ENCODE results near the gene SMG5.

Gene SMG5

GRCh38 chr1:156286061-156286460 is 3.4 kb upstream of the SMG5 start:
- Histone ChIP-seq H3K23ac (ENCODE audit: low read depth, low read length, poor library complexity) (no peak overlapping the region), H4K8ac (ENCODE audit: low read depth, low read length) (no peak overlapping the region), H3K14ac (ENCODE audit: low read length) (no peak overlapping the region), H2BK12ac (ENCODE audit: low read length) (no peak overlapping the region), H3K4me2 (ENCODE audit: insufficient read depth, low read length, poor library complexity, severe bottlenecking) (no peak overlapping the region), H2BK120ac (ENCODE audit: low read depth, low read length) (no peak overlapping the region), H3K9ac (ENCODE audit: low read depth, low read length, poor library complexity) (no peak overlapping the region), H2BK5ac (ENCODE audit: low read length) (no peak overlapping the region), H3K18ac (ENCODE audit: low read length) (no peak overlapping the region), H3K9me3 (replicated peaks in 1 of 2; ENCODE audit: control insufficient read depth in 2 of 2, insufficient read depth in 1 of 2, low read depth in 1 of 2, low read length in 2 of 2) (no peaks in the 10 kb centered on the region), H2AK5ac (ENCODE audit: low read depth, low read length) (no peak overlapping the region), H3K27ac (replicated peaks; ENCODE audit: low read length) (no peak overlapping the region), H3K4me3 (ENCODE audit: low read length in 2 of 2) (no peak overlapping the region), H3K27me3 (ENCODE audit: control insufficient read depth in 3 of 3, insufficient read depth in 3 of 3, low read depth in 1 of 3, low read length in 3 of 3) (no peaks in the 10 kb centered on the region), H2BK15ac (ENCODE audit: low read length) (no peak overlapping the region), H4K91ac (ENCODE audit: low read depth, low read length, poor library complexity) (no peak overlapping the region), H3K36me3 (replicated peaks in 1 of 2; ENCODE audit: control insufficient read depth in 2 of 2, insufficient read depth in 2 of 2, low read length in 2 of 2) (peaks cover 0 to 4% of the 10 kb centered on the region in 2 donors), H2AFZ (ENCODE audit: low read length) (no peak overlapping the region), H3K4me1 (ENCODE audit: control insufficient read depth in 2 of 2, insufficient read depth in 1 of 2, low read depth in 1 of 2, low read length in 2 of 2) (peaks cover 9 to 11% of the 10 kb centered on the region in 2 donors), H3K4ac (ENCODE audit: low read length) (no peak overlapping the region), H3K79me1 (ENCODE audit: low read depth, low read length) (peaks cover 3% of the 10 kb centered on the region)
- no peak for DNase-seq (ENCODE audit: low spot score)
- WGBS, 2 donors (ENCODE audit: extremely low coverage in 2 of 2, insufficient read length in 2 of 2, insufficient replicate concordance in 1 of 2): no CpG with 5 or more reads among the region's 8 CpGs

GRCh38 chr1:156285437-156285836 is 2.8 kb upstream of the SMG5 start:
- Histone ChIP-seq H2BK120ac (ENCODE audit: low read depth, low read length) (no peak overlapping the region), H2AFZ (ENCODE audit: low read length) (no peak overlapping the region), H2AK5ac (ENCODE audit: low read depth, low read length) (no peak overlapping the region), H3K27ac (replicated peaks; ENCODE audit: low read length) (no peak overlapping the region), H4K91ac (ENCODE audit: low read depth, low read length, poor library complexity) (no peak overlapping the region), H3K9ac (ENCODE audit: low read depth, low read length, poor library complexity) (peak overlapping the region; percentile 31), H3K14ac (ENCODE audit: low read length) (no peak overlapping the region), H2BK12ac (ENCODE audit: low read length) (no peak overlapping the region), H3K18ac (ENCODE audit: low read length) (no peak overlapping the region), H3K4ac (ENCODE audit: low read length) (no peak overlapping the region), H3K23ac (ENCODE audit: low read depth, low read length, poor library complexity) (no peak overlapping the region), H3K27me3 (ENCODE audit: control insufficient read depth in 3 of 3, insufficient read depth in 3 of 3, low read depth in 1 of 3, low read length in 3 of 3) (no peaks in the 10 kb centered on the region), H3K4me3 (ENCODE audit: low read length in 2 of 2) (no peak overlapping the region), H3K36me3 (replicated peaks in 1 of 2; ENCODE audit: control insufficient read depth in 2 of 2, insufficient read depth in 2 of 2, low read length in 2 of 2) (peaks cover 0 to 6% of the 10 kb centered on the region in 2 donors), H2BK5ac (ENCODE audit: low read length) (no peak overlapping the region), H3K9me3 (replicated peaks in 1 of 2; ENCODE audit: control insufficient read depth in 2 of 2, insufficient read depth in 1 of 2, low read depth in 1 of 2, low read length in 2 of 2) (no peaks in the 10 kb centered on the region), H2BK15ac (ENCODE audit: low read length) (no peak overlapping the region), H3K4me2 (ENCODE audit: insufficient read depth, low read length, poor library complexity, severe bottlenecking) (no peak overlapping the region), H3K4me1 (ENCODE audit: control insufficient read depth in 2 of 2, insufficient read depth in 1 of 2, low read depth in 1 of 2, low read length in 2 of 2) (peaks cover 11 to 12% of the 10 kb centered on the region in 2 donors), H4K8ac (ENCODE audit: low read depth, low read length) (no peak overlapping the region), H3K79me1 (ENCODE audit: low read depth, low read length) (peaks cover 4% of the 10 kb centered on the region)
- DNase-seq (ENCODE audit: low spot score): no peak
- no CpG with 5 or more reads among the region's 21 CpGs for WGBS, 2 donors (ENCODE audit: extremely low coverage in 2 of 2, insufficient read length in 2 of 2, insufficient replicate concordance in 1 of 2)

DNA sequence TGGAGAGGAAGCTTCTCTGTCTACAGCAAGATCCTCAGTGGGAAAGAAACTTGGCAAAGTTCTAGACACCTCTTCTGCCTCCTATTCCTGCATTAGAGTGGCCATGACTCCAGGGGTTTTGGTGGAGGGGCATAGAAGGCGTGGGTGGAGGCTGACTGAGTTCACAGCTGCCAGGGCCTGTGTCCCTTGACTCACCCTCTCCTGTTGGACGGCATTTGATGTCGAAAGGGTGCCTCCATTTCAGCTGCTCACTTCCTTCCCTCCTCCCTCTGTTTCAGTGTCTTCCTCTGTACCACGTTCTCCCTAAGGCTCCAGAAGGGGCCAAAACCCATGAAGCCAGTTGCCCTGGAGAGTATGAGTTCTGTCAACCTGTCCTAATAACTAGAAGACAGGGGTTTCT is 2.1 kb upstream of the SMG5 start:
- Histone ChIP-seq H3K18ac (ENCODE audit: low read length) (no peak overlapping the region), H2BK5ac (ENCODE audit: low read length) (no peak overlapping the region), H2BK12ac (ENCODE audit: low read length) (no peak overlapping the region), H3K79me1 (ENCODE audit: low read depth, low read length) (peaks cover 4% of the 10 kb centered on the region), H3K4me3 (ENCODE audit: low read length in 2 of 2) (peak overlapping the region in 1 of 2 donors; percentile 23), H4K91ac (ENCODE audit: low read depth, low read length, poor library complexity) (no peak overlapping the region), H3K9ac (ENCODE audit: low read depth, low read length, poor library complexity) (no peak overlapping the region), H3K4ac (ENCODE audit: low read length) (no peak overlapping the region), H3K27ac (replicated peaks; ENCODE audit: low read length) (no peak overlapping the region), H3K27me3 (ENCODE audit: control insufficient read depth in 3 of 3, insufficient read depth in 3 of 3, low read depth in 1 of 3, low read length in 3 of 3) (no peaks in the 10 kb centered on the region), H3K36me3 (replicated peaks in 1 of 2; ENCODE audit: control insufficient read depth in 2 of 2, insufficient read depth in 2 of 2, low read length in 2 of 2) (peaks cover 4 to 13% of the 10 kb centered on the region in 2 donors), H3K23ac (ENCODE audit: low read depth, low read length, poor library complexity) (no peak overlapping the region), H2BK120ac (ENCODE audit: low read depth, low read length) (no peak overlapping the region), H2BK15ac (ENCODE audit: low read length) (no peak overlapping the region), H3K9me3 (replicated peaks in 1 of 2; ENCODE audit: control insufficient read depth in 2 of 2, insufficient read depth in 1 of 2, low read depth in 1 of 2, low read length in 2 of 2) (no peaks in the 10 kb centered on the region), H3K4me1 (ENCODE audit: control insufficient read depth in 2 of 2, insufficient read depth in 1 of 2, low read depth in 1 of 2, low read length in 2 of 2) (peaks cover 11 to 12% of the 10 kb centered on the region in 2 donors), H2AFZ (ENCODE audit: low read length) (no peak overlapping the region), H3K14ac (ENCODE audit: low read length) (no peak overlapping the region), H2AK5ac (ENCODE audit: low read depth, low read length) (no peak overlapping the region), H3K4me2 (ENCODE audit: insufficient read depth, low read length, poor library complexity, severe bottlenecking) (no peak overlapping the region), H4K8ac (ENCODE audit: low read depth, low read length) (no peak overlapping the region)
- no peak for DNase-seq (ENCODE audit: low spot score)
- no CpG with 5 or more reads among the region's 4 CpGs for WGBS, 2 donors (ENCODE audit: extremely low coverage in 2 of 2, insufficient read length in 2 of 2, insufficient replicate concordance in 1 of 2)

DNA sequence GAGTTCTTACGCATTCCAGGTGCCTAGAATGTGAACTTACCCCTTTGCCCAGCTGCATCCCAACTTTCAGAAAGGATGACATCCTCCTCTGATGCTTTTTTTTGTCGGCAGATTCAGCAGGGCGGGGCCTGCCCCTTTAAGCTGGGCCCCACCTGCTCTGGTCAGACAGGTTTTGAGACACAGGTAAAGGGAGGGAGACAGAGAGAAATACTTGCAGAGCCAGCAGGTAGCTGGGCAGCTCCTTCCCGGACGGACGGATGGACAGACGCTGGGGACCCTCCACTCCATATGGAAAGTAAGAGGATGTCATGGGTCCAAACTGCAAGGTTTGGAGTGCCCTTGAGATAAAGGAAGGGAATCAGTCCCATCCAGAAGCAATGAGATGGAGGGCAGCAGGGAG is 1.5 kb upstream of the SMG5 start, which contains the start of gene TMEM79:
TMEM79 (plus strand) TSS at position 214 of the 400 bp plus-strand sequence. CDS start 902 bp downstream, outside the sequence.
- Histone ChIP-seq H3K4me2 (ENCODE audit: insufficient read depth, low read length, poor library complexity, severe bottlenecking) (peak within 1 kb of the TSS; percentile 45), H3K4ac (ENCODE audit: low read length) (no peak within 1 kb of the TSS), H2AK5ac (ENCODE audit: low read depth, low read length) (no peak within 1 kb of the TSS), H3K9ac (ENCODE audit: low read depth, low read length, poor library complexity) (no peak within 1 kb of the TSS), H3K27ac (replicated peaks; ENCODE audit: low read length) (no peak within 1 kb of the TSS), H2BK120ac (ENCODE audit: low read depth, low read length) (no peak within 1 kb of the TSS), H4K91ac (ENCODE audit: low read depth, low read length, poor library complexity) (no peak within 1 kb of the TSS), H2BK15ac (ENCODE audit: low read length) (no peak within 1 kb of the TSS), H3K79me1 (ENCODE audit: low read depth, low read length) (peaks cover 4% of the 10 kb centered on the region), H2BK5ac (ENCODE audit: low read length) (no peak within 1 kb of the TSS), H2BK12ac (ENCODE audit: low read length) (no peak within 1 kb of the TSS), H3K27me3 (ENCODE audit: control insufficient read depth in 3 of 3, insufficient read depth in 3 of 3, low read depth in 1 of 3, low read length in 3 of 3) (no peaks in the 10 kb centered on the region), H2AFZ (ENCODE audit: low read length) (peak within 1 kb of the TSS; percentile 96), H3K18ac (ENCODE audit: low read length) (no peak within 1 kb of the TSS), H3K36me3 (replicated peaks in 1 of 2; ENCODE audit: control insufficient read depth in 2 of 2, insufficient read depth in 2 of 2, low read length in 2 of 2) (peaks cover 6 to 19% of the 10 kb centered on the region in 2 donors), H3K14ac (ENCODE audit: low read length) (no peak within 1 kb of the TSS), H3K23ac (ENCODE audit: low read depth, low read length, poor library complexity) (no peak within 1 kb of the TSS), H3K9me3 (replicated peaks in 1 of 2; ENCODE audit: control insufficient read depth in 2 of 2, insufficient read depth in 1 of 2, low read depth in 1 of 2, low read length in 2 of 2) (no peaks in the 10 kb centered on the region), H3K4me3 (ENCODE audit: low read length in 2 of 2) (peak within 1 kb of the TSS; percentile 79 to 84), H3K4me1 (ENCODE audit: control insufficient read depth in 2 of 2, insufficient read depth in 1 of 2, low read depth in 1 of 2, low read length in 2 of 2) (peaks cover 11 to 12% of the 10 kb centered on the region in 2 donors), H4K8ac (ENCODE audit: low read depth, low read length) (peak within 1 kb of the TSS; percentile 19)
- no peak for DNase-seq (ENCODE audit: low spot score)
- WGBS, 2 donors (ENCODE audit: extremely low coverage in 2 of 2, insufficient read length in 2 of 2, insufficient replicate concordance in 1 of 2): no CpG with 5 or more reads among the region's 7 CpGs

All from neuronal stem cell (in vitro differentiated cells).